Thyroid gland (tissue), 4 donors: ENCODE data around the gene FBXL17.

Experiments
- CTCF ChIP-seq, 6 experiments: fragments of 200-600 bp in 3 of 6; fragments of 450-650 bp in 3 of 6; sonication (generic) in 3 of 6; IDR thresholded peaks; one replicate each; pipeline ENCODE4 v1.5.1; 2016 to 2019; ENCODE audit warnings: antibody characterized with exemption in 6 of 6, mild to moderate bottlenecking in 2 of 6, inconsistent platforms in 1 of 6, moderate library complexity in 1 of 6
- POLR2A ChIP-seq, 2 donors: fragments of 450-650 bp; IDR thresholded peaks; one replicate each; pipeline ENCODE4 v1.6.1; 2017; ENCODE audit warnings: antibody characterized with exemption in 2 of 2, mild to moderate bottlenecking in 2 of 2, moderate library complexity in 1 of 2

DNA sequence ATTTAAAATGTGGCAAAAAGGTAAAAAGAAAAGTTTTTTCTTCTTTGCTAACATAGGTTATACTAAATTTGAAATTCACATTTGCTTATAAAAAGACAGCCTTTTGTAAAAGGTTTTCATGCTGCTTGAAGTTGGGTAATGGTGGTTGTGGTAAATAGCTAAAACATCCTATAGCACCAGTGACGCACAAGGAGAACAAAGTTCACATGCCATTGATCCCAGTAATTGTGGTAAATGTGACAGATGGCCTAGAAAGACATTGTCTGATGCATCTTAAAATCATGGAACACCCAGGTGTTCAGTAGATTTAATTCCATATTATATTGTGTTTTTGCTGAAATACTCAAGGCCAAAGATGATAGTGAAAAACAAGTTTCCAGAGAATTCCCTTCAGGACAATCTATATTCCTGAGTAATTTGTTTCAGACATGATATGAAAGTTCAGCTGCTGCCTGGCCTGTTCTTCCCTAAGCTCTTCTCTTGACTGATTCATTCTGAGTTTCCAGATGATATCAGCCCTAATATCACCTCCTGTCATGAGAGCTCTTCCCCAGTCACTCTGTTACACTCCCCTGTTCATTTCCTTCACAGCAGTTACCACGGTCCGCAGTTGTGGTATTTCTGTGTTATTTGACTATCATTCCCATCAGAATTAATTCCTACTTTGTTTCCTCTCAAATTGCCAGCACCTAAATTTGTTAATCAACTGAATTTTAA lies 4.6 kb upstream of the FBXL17 start:
- TF ChIP-seq CTCF (IDR thresholded peaks at IDR 0.05) (no peak), POLR2A (IDR thresholded peaks at IDR 0.05) (no peak)
